Measurements from ENCODE around the gene TTLL11.
"Not testable (repeated sequence)": the region's sequence is repeated elsewhere in the genome, so short reads cannot be mapped to it uniquely, and the experiment has no call there.

TTLL11 gene

DNA sequence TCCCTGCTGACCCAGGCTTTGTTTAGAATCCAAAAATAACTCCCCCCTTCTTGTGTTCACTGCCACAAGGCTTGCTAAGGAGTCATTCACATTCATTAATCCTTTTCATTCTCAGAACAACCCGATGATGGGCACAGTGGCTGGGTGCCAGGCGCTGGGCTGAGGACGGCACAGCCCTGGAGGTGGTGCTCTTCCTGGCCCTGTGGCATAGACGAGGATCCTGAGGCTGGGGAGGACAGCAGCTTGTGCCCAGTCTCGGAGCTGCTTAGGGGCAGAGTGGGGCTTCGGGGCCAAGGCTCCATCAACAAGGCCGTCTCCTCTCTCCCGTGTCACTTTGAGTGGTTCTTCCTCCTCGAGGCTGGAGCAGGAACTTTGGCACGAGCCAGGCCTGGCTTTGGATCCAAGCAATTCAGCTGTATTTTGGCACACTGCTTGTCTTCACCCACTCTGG, 166.7 kb downstream of the TTLL11 start:
- DNase-seq = no peak

GRCh38 chr9:121925935-121926334, 167.2 kb downstream of the TTLL11 start:
- DNase-seq = no peak

GRCh38 chr9:121924700-121925099, 168.4 kb downstream of the TTLL11 start:
- DNase-seq = no peak

DNA sequence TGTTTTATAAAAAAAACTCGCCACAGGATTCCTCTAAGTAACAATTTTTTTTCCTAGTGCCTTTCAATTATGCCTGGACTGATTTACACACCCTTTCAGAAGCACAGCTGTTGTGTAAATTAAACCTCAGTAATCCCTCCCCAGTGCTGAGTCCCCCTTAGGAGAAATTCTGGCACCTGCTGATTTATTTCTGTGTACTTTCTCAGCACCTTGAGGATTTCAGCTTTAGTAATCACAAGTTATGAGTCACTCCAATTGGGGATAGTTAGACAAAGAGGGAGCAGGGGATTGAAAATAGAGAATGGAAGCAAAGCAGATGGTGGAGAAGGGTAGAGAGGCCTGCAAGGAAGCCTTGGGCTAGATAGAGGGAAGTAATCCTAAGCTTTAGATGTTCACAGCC, 171.7 kb downstream of the TTLL11 start:
- DNase-seq = no peak

GRCh38 chr9:121917375-121918335, 175.5 kb downstream of the TTLL11 start:
- no peak for DNase-seq

DNA sequence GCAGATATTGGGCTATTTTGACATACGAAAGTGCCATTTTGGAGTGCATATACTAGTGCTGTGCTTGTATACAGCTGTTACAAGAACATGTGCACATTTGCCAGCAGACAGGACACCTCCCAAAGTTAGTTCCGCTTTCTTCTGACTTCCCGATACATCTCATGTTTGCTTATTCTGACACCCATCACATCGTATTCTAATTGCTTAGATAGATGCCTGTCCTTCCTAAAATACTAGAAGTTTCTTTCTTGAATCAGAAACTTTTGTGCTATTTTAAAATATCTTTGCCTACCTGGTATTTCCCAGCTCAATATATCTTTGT, 177.8 kb downstream of the TTLL11 start:
- DNase-seq = no peak

GRCh38 chr9:121914604-121915303, 178.4 kb downstream of the TTLL11 start:
- DNase-seq = no peak

GRCh38 chr9:121914017-121914595, 179.0 kb downstream of the TTLL11 start:
- no peak for DNase-seq

DNA sequence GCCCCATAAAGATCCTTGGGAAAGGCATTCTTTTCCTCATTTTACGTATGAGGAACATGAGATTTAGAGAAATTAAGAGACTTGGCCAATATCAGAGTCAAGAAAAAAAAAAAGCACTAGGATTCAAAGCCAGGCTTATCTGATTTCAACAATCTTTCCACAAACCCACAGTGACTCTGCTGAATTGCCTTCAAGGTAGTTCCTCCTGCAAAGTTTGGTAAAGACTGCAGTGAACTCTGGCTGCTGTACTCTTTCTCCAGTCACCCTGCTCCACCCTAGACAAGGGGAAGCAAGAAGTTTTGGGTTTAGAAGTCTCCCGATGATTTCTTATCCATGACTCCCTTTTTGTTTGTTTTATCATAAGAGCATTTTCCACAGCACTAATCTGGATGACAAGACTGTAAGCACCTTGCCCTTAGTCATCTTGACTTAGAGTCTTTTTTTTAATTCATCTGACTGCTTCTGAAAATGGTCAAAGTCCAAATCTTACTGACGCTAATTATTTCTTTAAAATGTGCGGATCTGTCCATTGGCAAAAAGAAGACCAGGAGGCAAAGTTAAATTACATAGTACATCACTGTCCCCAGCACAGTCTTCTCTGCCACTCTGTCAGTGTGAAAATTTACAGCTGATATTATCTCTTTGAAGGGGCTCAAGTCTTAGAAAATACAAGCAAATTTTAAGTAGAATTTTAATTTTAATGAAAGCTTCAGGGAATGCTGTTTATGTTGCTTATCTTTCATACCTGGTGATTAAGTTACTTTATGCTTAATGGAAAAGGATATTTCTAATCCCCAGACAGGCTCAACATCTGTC, 180.1 kb downstream of the TTLL11 start:
- no peak for DNase-seq

DNA sequence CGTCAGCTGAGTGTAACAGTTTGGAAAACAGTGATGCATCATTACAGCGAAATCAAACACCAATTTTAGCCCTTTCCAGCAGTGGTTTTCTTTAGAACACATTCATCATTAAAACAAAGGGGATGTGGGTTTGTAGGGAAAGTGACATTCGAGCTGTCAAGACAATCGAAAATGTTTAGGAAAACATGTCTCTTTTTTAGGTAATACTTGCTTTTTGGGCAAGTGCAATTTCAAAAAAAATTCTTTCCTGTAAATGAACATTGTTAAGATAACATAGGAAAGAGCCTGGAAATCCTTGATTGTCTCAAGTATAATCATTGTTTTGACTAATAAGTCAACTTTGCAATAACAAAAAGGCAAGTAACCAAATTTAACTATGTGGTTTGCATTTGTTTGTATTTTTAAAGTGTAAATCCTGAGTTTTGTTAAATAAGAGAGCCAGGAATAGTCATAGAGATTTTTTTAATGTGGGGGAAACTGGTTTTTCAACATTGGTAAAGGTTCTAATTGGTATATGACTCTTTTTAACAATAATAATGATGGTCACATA, 182.5 kb downstream of the TTLL11 start:
- no peak for DNase-seq

DNA sequence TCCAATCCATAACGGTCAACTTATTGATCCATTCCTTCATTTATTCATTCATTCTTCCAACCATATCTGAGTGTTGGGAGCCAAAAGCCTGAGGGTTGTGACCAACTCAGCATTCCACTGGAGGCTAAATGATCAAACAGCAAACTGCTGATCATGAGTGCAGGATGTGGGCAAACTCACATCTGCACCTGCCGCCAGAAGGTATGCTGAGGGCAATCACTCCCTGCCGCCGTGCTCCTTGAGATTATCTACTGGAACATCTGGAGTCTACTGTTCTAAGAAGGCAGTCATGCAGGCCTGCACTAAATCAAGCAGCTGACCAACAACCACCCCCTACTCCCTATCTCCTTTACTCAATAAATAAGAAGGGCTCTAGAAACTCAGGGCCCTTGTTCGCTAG, 184.0 kb downstream of the TTLL11 start:
- DNase-seq = no peak

DNA sequence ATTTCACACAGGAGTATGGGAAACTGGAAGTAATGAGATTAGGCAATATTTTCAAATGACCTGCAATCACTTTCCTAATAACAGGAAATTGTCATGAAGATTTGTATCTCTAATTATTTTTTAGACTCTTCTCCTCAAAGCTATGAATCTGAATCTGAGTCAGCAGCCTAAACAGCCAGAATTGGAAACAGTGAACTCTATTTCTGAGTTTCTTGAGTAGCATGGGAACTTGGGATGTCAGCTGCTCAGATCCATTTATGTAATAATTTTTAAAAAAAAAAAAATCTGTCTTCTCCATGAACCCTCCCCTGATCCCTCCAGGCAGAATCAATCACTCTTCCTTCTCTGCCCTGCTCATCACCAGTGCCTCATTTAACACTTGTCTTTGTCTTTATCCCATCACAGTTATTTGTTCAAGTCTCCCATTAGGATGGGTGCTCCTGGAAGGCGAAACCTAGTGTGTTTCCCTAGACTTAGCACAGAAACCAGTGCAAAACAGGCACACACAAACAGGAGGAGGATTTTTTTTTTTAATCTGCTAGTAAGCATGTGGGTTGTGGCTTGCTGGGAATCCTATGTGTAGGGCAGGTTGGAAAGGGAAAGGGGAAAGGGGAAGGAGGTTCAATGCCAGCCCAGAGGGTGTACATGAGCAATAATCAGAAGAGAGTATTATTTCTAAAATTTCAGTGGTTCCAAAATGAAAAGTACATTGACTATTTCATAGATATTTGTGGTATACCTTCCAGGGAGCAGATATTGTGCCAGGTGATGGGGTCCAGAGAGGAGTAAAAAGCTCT, 186.8 kb downstream of the TTLL11 start:
- DNase-seq = no peak

DNA sequence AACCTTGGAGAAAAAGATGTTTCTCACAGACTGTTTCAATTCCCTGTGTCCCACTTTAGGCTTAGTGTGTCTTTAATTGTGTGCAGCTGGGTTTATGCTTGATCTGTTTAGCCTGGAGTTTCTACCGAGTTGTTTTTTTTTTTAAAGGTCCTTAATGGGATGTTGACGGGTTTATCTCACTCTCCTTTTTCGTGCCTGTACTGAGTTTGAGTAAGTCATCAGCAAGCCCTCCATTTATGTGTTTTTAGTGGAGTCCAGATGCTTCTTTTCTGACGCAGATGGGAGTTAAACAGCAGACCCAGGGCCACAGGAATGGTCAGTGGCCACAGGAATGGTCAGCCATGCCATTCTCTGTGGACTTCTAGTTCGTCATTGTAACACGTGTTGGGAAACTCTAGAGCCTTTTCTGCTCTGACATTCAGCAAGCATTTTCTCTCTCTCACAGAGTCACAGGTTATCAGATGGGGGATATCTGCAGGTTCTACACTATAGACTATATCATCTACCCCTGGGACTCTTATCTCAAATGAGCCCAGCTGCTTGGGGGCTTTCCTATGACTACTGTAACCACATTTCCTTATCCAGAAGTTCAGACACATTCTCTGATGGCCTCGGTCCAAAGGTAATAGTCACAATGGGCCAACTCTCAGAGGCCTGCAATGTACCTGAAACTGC, 190.5 kb downstream of the TTLL11 start:
- DNase-seq = no peak

DNA sequence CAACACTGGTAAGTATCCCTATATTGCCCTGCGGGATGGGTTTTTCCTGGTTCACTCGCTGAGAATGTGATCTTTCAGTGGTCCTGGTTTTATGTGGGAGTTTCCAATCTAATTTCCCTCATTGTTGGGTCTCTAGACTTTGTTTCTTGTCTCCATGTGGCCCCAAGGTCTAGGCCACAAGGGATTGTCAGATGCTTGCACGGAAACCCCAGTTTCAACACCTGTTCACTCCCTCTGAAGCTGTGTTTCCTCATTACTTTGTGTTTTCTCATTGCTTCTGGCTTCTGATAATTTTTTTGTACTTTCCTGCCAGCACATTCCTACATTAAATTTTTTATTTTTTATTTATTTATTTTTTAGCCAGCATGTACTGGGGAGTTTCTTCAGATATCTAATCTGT, 191.5 kb downstream of the TTLL11 start:
- DNase-seq = no peak

GRCh38 chr9:121900163-121900562, 192.9 kb downstream of the TTLL11 start:
- DNase-seq = no peak

DNA sequence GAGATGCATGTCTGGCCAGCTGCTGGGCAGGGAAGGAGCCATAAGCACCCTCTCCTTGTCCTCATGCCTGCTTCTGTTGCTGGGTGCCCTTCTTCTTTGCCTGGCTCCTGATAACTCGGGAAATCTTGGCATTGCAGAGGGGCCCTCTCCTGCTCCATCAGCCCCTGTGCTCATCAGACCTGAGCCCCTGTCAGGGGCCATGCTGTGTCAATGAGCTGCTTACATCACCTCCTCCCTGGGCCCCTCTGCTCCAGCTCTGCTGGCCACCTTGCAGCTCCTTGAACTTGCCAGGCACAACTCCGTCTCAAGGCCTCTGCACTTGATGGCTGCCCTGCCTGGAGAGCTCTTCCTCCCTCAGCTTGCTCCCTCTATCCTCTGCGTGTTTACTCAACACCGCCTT, 194.3 kb downstream of the TTLL11 start:
- DNase-seq = no peak

DNA sequence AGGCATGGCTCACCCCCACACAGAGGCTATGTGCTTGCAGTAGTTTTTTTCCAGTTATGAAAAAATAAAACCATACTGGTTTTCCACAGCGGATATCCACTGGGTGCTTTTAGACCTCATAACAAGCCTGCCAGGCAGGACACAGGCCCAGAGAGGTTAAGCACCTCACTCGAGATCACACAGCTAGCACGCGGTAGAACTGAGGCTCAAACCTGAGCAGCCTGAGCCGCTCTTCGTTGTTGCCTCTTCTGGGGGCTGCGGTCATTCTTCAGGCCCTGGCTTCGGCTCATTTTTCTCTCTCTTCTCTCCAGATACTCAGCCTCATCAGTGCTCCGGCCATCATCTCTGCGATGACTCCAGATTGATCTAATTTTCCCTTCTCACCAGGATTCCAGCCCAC, 196.0 kb downstream of the TTLL11 start:
- no peak for DNase-seq

DNA sequence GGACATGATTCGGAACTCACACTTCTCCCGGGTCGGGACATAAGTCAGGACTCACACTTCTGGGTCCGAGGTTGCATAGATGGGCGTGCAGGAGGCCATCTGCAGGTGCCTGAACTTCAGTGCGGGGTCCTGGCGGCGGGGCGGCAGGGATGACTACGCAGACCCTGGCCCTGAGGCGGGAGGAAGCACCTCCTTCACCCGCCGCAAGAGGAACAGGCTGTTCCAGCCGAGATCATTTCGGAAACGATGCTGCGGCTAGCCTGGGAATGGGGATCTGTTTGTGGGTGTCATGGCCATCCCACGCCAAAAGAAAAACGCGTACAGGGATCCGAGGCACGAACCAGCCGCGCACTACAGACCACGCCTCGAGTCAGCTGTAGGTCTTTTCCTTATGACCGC, 196.6 kb downstream of the TTLL11 start:
- no peak for DNase-seq

- no peak for DNase-seq
Measured at GRCh38 chr9:121895818-121896544, 197.1 kb downstream of the TTLL11 start.

DNA sequence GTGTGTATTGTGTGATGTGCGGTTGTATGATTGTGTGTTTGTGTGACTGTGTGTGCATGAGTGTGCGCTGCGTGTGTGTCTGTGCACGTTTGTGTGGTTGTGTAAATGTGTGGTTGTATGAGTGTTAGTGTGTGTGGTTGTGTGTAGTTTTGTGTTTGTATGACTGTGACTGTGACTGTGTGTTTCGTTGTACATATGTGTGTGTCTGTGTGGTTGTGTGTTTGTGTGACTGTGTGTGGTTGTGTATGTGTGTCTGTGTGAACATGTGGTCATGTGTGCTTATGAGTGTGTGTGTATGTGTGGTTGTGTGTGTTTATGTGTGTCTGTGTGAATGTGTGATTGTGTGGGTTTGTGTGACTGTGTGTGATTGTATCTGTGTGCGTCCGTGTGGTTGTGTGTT, 197.8 kb downstream of the TTLL11 start:
- DNase-seq = no peak

GRCh38 chr9:121894380-121894779, 198.7 kb downstream of the TTLL11 start:
- DNase-seq = not testable (repeated sequence)
